Omental fat pad (tissue), 4 donors: ENCODE measurements around the gene PLK5. TPM values are rescaled to one million over a fixed set of nuclear protein-coding genes. Genes with fewer than 3 reads are reported as not detected.

ENCODE experiments used
- ATAC-seq: fragments of 150-250 bp; one replicate; pipeline ENCODE4 v1.9.1; 2016; ENCODE audit warnings: mild to moderate bottlenecking, moderate library complexity; ENCODE audit not compliant: low FRiP score
- DNase-seq: peaks from one replicate; pipeline ENCODE4 v3.0.0-alpha.2; 2019; ENCODE audit warnings: low spot score
- CTCF ChIP-seq, 3 donors: fragments of 450-650 bp; IDR thresholded peaks; one replicate each; pipeline ENCODE4 v1.5.1; 2016 to 2017; ENCODE audit warnings: antibody characterized with exemption in 3 of 3, mild to moderate bottlenecking in 3 of 3, moderate library complexity in 2 of 3
- total RNA-seq, 4 donors: library from RNA; depleted of rRNA; stranded (reverse); fragments of >200 nt; gene quantifications; one replicate each; pipeline ENCODE4 v1.1.0, GENCODE V29; 2016

Gene PLK5
- total RNA-seq, 4 donors from 2014 or later: not detected

GRCh38 chr19:1501200-1501595 lies 22.7 kb upstream of the PLK5 start:
- DNase-seq (no peak), ATAC-seq (no peak)
- no peak for TF ChIP-seq CTCF (IDR thresholded peaks at IDR 0.05)

DNA sequence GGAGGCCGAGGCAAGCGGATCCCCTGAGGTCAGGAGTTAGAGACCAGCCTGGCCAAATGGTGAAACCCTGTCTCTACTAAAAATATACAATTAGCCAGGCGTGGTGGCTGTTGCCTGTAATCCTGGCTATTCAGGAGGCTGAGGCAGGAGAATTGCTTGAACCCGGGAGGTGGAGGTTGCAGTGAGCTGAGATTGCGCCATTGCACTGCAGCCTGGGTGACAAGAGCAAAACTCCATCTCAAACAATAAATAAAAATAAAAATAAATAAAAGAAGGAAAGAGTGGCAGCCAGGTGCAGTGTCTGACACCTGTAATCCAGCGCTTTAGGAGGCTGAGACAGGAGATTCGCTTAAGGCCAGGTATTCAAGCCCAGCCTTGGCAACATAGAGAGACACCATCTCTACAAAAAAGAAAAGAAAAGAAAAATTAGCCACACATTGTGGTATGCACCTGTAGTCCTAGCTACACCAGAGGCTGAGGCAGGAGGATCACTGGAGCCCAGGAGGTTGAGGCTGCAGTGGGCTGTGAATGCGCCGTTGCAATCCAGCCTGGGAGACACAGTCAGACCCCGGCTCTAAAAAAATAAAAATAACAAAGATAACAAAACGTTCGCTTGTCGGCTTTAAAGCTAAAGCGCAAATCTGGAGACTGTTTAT lies 21.3 kb upstream of the PLK5 start:
- DNase-seq (no peak), ATAC-seq (no peak)
- no peak for TF ChIP-seq CTCF (IDR thresholded peaks at IDR 0.05)

- ATAC-seq: no peak
- DNase-seq: no peak
- peak in 1 of 3 donors; percentile 34 for TF ChIP-seq CTCF (IDR thresholded peaks at IDR 0.05)
Measured at GRCh38 chr19:1503089-1503924, 20.6 kb upstream of the PLK5 start.

DNA sequence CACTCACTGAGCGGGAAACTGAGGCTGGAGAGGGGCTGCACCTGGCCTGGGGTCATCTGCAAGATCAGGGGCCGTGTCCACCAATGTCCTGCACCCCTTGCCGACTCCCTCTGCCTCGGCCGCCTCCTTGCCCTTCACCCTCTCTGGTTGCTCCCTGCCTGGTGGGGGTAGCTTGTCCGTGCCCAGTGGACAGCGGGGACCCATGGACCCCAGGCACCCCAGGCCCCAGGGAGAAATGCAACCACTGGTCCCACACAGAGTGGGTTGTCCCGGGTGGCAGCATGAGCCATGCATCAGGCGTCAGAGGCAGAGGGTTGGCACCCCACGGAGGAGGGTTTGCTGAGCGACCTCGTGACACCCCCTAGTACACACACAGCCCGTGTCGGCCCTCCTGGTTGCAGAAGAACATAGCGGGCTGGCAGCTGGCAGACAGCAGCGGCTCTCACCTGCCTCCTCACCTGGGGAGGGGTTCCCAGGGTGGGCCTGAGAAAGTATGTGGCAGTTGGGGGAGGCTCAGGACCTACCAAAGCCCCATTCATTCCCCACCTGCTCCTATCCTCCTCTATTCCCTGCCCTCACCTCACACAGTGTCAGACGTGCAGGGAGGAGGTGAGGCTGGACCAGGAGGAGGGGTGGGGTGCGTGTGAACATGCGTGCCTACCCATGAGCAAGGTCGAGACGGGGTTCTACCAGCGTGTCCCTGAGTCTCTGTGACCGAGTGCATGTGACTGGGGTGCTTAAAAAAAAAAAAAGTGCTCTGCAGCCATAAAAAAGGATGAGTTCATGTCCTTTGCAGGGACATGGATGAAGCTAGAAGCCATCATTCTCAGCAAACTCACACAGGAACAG lies 19.7 kb upstream of the PLK5 start:
- no peak for TF ChIP-seq CTCF (IDR thresholded peaks at IDR 0.05)
- DNase-seq (no peak), ATAC-seq (no peak)

DNA sequence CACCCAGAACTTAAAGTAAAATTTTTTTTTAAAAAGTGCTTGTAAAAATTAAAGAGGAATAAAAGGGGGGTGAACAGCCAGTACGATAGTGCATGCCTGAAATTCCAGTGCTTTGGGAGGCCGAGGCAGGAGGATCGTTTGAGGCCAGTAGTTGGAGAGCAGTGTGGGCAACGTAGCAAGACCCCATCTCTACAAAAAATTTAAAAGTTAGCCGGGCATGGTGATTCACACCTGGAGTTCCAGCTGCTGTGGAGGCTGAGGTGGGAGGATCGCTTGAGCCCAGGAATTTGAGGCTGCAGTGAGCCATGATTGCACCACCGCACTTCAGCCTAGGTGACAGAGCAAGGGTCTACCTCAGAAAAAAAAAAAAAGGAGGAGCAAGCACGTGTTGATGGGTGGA lies 18.9 kb upstream of the PLK5 start:
- ATAC-seq: no peak
- TF ChIP-seq CTCF (IDR thresholded peaks at IDR 0.05): no peak
- no peak for DNase-seq

DNA sequence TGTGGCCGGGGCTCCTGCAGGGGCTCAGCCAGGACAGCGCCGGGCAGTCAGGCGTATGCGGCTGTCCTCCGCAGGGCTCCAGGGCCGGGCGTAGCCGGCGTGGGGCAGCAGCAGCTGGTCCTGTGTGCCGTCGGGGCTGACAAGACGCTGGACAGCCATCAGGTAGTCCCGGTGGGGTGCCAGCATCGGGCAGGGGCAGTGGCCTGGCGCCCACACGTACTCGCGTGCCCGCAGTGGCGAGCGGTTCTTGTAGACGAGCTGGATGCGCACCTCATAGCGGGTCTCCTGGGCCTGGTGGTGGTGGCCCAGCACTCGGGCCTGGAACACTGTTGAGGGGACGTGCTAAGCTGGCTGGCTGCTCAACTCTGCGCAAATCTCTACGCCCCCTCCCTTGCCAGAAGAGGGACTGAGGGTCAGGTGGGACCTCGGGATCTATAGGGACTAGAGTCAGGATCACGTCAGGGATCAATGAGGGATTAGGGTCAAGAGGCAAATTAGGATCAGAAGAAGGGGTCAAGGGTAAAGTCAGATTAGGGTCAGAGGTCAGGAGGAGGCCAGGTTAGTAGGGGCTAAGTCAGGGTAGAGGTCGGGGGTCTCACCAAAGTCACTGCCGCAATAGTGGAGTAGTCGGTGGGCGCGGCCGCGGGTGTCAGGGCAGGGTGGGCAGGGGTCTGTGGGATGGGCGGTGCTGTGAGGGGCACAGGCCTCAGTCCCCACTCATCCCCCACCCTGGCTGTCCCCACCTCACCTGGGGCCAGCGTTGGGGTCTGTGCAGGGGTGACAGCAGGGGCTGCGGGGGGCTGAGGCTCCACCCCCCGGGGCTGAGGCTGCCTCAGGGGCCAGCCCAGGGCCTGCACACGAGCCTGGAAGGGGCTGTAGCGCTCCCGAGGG lies 17.6 kb upstream of the PLK5 start:
- TF ChIP-seq CTCF (IDR thresholded peaks at IDR 0.05): no peak
- ATAC-seq (no peak), DNase-seq (no peak)
